ENCODE measurements around the gene WNT16.
"Not testable (repeated sequence)": the region's sequence is repeated elsewhere in the genome, so short reads cannot be mapped to it uniquely, and the experiment has no call there.

WNT16 gene

GRCh38 chr7:121300685-121301420 lies 27.9 kb upstream of the WNT16 start:
- H3K36me3 Mint-ChIP-seq (ENCODE audit: low read depth), result no peaks in the 10 kb centered on the region
- no peaks in the 10 kb centered on the region for H3K27me3 Mint-ChIP-seq
- intact Hi-C loops (cut with micrococcal nuclease), result no loop called here
- no peaks in the 10 kb centered on the region for H3K4me1 Mint-ChIP-seq (ENCODE audit: low read depth)
- H3K9me3 Mint-ChIP-seq, result peaks cover 13% of the 10 kb centered on the region
- no peak overlapping the region for H3K27ac Mint-ChIP-seq
- no peak overlapping the region for H3K4me3 Mint-ChIP-seq

- intact Hi-C loops (cut with micrococcal nuclease), result no loop called here
Measured at GRCh38 chr7:121301446-121302213, 27.2 kb upstream of the WNT16 start.

GRCh38 chr7:121302214-121302745 lies 26.5 kb upstream of the WNT16 start:
- Mint-ChIP-seq H3K4me3 (no peak overlapping the region), H3K4me1 (ENCODE audit: low read depth) (no peaks in the 10 kb centered on the region), H3K27ac (no peak overlapping the region), H3K27me3 (no peaks in the 10 kb centered on the region), H3K9me3 (peaks cover 13% of the 10 kb centered on the region), H3K36me3 (ENCODE audit: low read depth) (no peaks in the 10 kb centered on the region)
- intact Hi-C loops (cut with micrococcal nuclease), result no loop called here

More at GRCh38 chr7:121301446-121302213, 27.2 kb upstream of the WNT16 start:
- Mint-ChIP-seq H3K27me3 (no peaks in the 10 kb centered on the region), H3K27ac (no peak overlapping the region), H3K4me1 (ENCODE audit: low read depth) (no peaks in the 10 kb centered on the region), H3K9me3 (peaks cover 13% of the 10 kb centered on the region), H3K4me3 (no peak overlapping the region), H3K36me3 (ENCODE audit: low read depth) (no peaks in the 10 kb centered on the region)

GRCh38 chr7:121303422-121304101 lies 25.2 kb upstream of the WNT16 start:
- Mint-ChIP-seq H3K4me1 (ENCODE audit: low read depth) (no peaks in the 10 kb centered on the region), H3K27ac (no peak overlapping the region), H3K27me3 (no peaks in the 10 kb centered on the region), H3K4me3 (no peak overlapping the region), H3K9me3 (peaks cover 13% of the 10 kb centered on the region), H3K36me3 (ENCODE audit: low read depth) (no peaks in the 10 kb centered on the region)
- intact Hi-C loops (cut with micrococcal nuclease), result no loop called here

GRCh38 chr7:121304102-121304658 lies 24.6 kb upstream of the WNT16 start:
- Mint-ChIP-seq H3K36me3 (ENCODE audit: low read depth) (no peaks in the 10 kb centered on the region), H3K9me3 (peaks cover 13% of the 10 kb centered on the region), H3K4me1 (ENCODE audit: low read depth) (no peaks in the 10 kb centered on the region), H3K27ac (no peak overlapping the region), H3K27me3 (no peaks in the 10 kb centered on the region), H3K4me3 (no peak overlapping the region)
- intact Hi-C loops (cut with micrococcal nuclease), result no loop called here

- H3K27me3 Mint-ChIP-seq, result no peaks in the 10 kb centered on the region
- peaks cover 13% of the 10 kb centered on the region for H3K9me3 Mint-ChIP-seq
- intact Hi-C loops (cut with micrococcal nuclease), result no loop called here
Measured at GRCh38 chr7:121305109-121305508, 23.7 kb upstream of the WNT16 start.

GRCh38 chr7:121306565-121306964 lies 22.2 kb upstream of the WNT16 start:
- no peaks in the 10 kb centered on the region for H3K36me3 Mint-ChIP-seq (ENCODE audit: low read depth)
- peaks cover 13% of the 10 kb centered on the region for H3K9me3 Mint-ChIP-seq
- no peak overlapping the region for H3K4me3 Mint-ChIP-seq
- H3K27ac Mint-ChIP-seq, result no peak overlapping the region
- H3K27me3 Mint-ChIP-seq, result no peaks in the 10 kb centered on the region
- no peaks in the 10 kb centered on the region for H3K4me1 Mint-ChIP-seq (ENCODE audit: low read depth)
- intact Hi-C loops (cut with micrococcal nuclease), result no loop called here

More at GRCh38 chr7:121305109-121305508, 23.7 kb upstream of the WNT16 start:
- Mint-ChIP-seq H3K4me3 (no peak overlapping the region), H3K36me3 (ENCODE audit: low read depth) (no peaks in the 10 kb centered on the region), H3K27ac (no peak overlapping the region), H3K4me1 (ENCODE audit: low read depth) (no peaks in the 10 kb centered on the region)

- peaks cover 10% of the 10 kb centered on the region for H3K9me3 Mint-ChIP-seq
- H3K4me1 Mint-ChIP-seq (ENCODE audit: low read depth), result no peaks in the 10 kb centered on the region
- no peaks in the 10 kb centered on the region for H3K36me3 Mint-ChIP-seq (ENCODE audit: low read depth)
- no peak overlapping the region for H3K27ac Mint-ChIP-seq
- H3K27me3 Mint-ChIP-seq, result no peaks in the 10 kb centered on the region
- intact Hi-C loops (cut with micrococcal nuclease), result no loop called here
- H3K4me3 Mint-ChIP-seq, result no peak overlapping the region
Measured at GRCh38 chr7:121307021-121307574, 21.7 kb upstream of the WNT16 start.

- no peak overlapping the region for H3K27ac Mint-ChIP-seq
- intact Hi-C loops (cut with micrococcal nuclease), result no loop called here
- H3K4me3 Mint-ChIP-seq, result no peak overlapping the region
- H3K27me3 Mint-ChIP-seq, result no peaks in the 10 kb centered on the region
- no peaks in the 10 kb centered on the region for H3K4me1 Mint-ChIP-seq (ENCODE audit: low read depth)
- no peaks in the 10 kb centered on the region for H3K36me3 Mint-ChIP-seq (ENCODE audit: low read depth)
- no peaks in the 10 kb centered on the region for H3K9me3 Mint-ChIP-seq
Measured at GRCh38 chr7:121313220-121313792, 15.5 kb upstream of the WNT16 start.

GRCh38 chr7:121313793-121314676 lies 14.8 kb upstream of the WNT16 start:
- Mint-ChIP-seq H3K27me3 (no peaks in the 10 kb centered on the region), H3K4me3 (no peak overlapping the region), H3K4me1 (ENCODE audit: low read depth) (no peaks in the 10 kb centered on the region), H3K36me3 (ENCODE audit: low read depth) (no peaks in the 10 kb centered on the region), H3K27ac (no peak overlapping the region), H3K9me3 (no peaks in the 10 kb centered on the region)
- intact Hi-C loops (cut with micrococcal nuclease), result no loop called here

GRCh38 chr7:121315170-121315569 lies 13.6 kb upstream of the WNT16 start:
- H3K9me3 Mint-ChIP-seq; H3K4me1 Mint-ChIP-seq (ENCODE audit: low read depth); H3K4me3 Mint-ChIP-seq; H3K27me3 Mint-ChIP-seq; H3K36me3 Mint-ChIP-seq (ENCODE audit: low read depth); H3K27ac Mint-ChIP-seq; intact Hi-C loops (cut with micrococcal nuclease): not testable (repeated sequence)

- H3K36me3 Mint-ChIP-seq (ENCODE audit: low read depth), result no peaks in the 10 kb centered on the region
- no peaks in the 10 kb centered on the region for H3K4me1 Mint-ChIP-seq (ENCODE audit: low read depth)
- H3K27ac Mint-ChIP-seq, result no peak overlapping the region
- no peak overlapping the region for H3K4me3 Mint-ChIP-seq
- H3K27me3 Mint-ChIP-seq, result peaks cover 14% of the 10 kb centered on the region
- intact Hi-C loops (cut with micrococcal nuclease), result no loop called here
- no peaks in the 10 kb centered on the region for H3K9me3 Mint-ChIP-seq
Measured at GRCh38 chr7:121322460-121322859, 6.3 kb upstream of the WNT16 start.

Measured in dendritic cell treated with granulocyte-macrophage colony-stimulating factor and Interleukin-4, amounts not matched to agents 40 ng/mL and 50 ng/mL, for 4 days (primary cell).